Hepatocyte (in vitro differentiated cells): ENCODE measurements around the gene EID3. TPM values are rescaled to one million over a fixed set of nuclear protein-coding genes. Genes with fewer than 3 reads are reported as not detected.

Experiments used
- DNase-seq: peaks from one replicate; pipeline ENCODE4 v3.0.0-alpha.2; 2016; ENCODE audit warnings: low spot score
- H2AFZ ChIP-seq: fragments of 200-600 bp; sonication (generic); 2 replicates; pipeline ENCODE4 v1.6.0; 2016; ENCODE audit warnings: antibody characterized with exemption, mild to moderate bottlenecking
- H3K27ac ChIP-seq: fragments of 200-600 bp; sonication (generic); 2 replicates; pipeline ENCODE4 v1.5.1; 2016; ENCODE audit warnings: mild to moderate bottlenecking
- H3K27me3 ChIP-seq: fragments of 200-600 bp; sonication (generic); 2 replicates; pipeline ENCODE4 v1.6.1; 2016
- H3K36me3 ChIP-seq: fragments of 200-600 bp; sonication (generic); replicated peaks from 2 replicates; pipeline ENCODE4 v1.5.1; 2016; ENCODE audit warnings: low read depth; ENCODE audit not compliant: insufficient read depth
- H3K4me1 ChIP-seq: fragments of 200-600 bp; sonication (generic); 2 replicates; pipeline ENCODE4 v1.5.1; 2016; ENCODE audit warnings: mild to moderate bottlenecking, moderate library complexity; ENCODE audit not compliant: insufficient read depth
- H3K4me2 ChIP-seq: fragments of 200-600 bp; sonication (generic); 2 replicates; pipeline ENCODE4 v1.6.0; 2016
- H3K4me3 ChIP-seq: fragments of 200-600 bp; sonication (generic); 2 replicates; pipeline ENCODE4 v1.5.1; 2016; ENCODE audit warnings: mild to moderate bottlenecking
- H3K79me2 ChIP-seq: fragments of 200-600 bp; sonication (generic); 2 replicates; pipeline ENCODE4 v1.6.0; 2017; ENCODE audit warnings: mild to moderate bottlenecking
- H3K9me2 ChIP-seq: fragments of 200-600 bp; sonication (generic); replicated peaks from 2 replicates; pipeline ENCODE4 v1.6.0; 2017; ENCODE audit warnings: mild to moderate bottlenecking; ENCODE audit not compliant: insufficient read depth
- H3K9me3 ChIP-seq: fragments of 200-600 bp; sonication (generic); 2 replicates; pipeline ENCODE4 v1.5.1; 2016; ENCODE audit warnings: low read depth, mild to moderate bottlenecking
- H4K20me1 ChIP-seq: fragments of 200-600 bp; sonication (generic); 2 replicates; pipeline ENCODE4 v1.6.0; 2016; ENCODE audit warnings: mild to moderate bottlenecking; ENCODE audit not compliant: insufficient read depth, poor library complexity, severe bottlenecking
- CTCF ChIP-seq: fragments of 200-600 bp; sonication (generic); IDR thresholded peaks from 2 replicates; pipeline ENCODE4 v1.5.1; 2016; ENCODE audit warnings: antibody characterized with exemption, mild to moderate bottlenecking; ENCODE audit not compliant: poor library complexity
- EZH2 ChIP-seq: fragments of 200-600 bp; sonication (generic); IDR thresholded peaks from 2 replicates; pipeline ENCODE4 v1.6.1; 2016; ENCODE audit warnings: antibody characterized with exemption, mild to moderate bottlenecking, borderline replicate concordance
- EZH2phosphoT487 ChIP-seq: fragments of 200-600 bp; sonication (generic); IDR thresholded peaks from one replicate; pipeline ENCODE4 v1.6.1; 2018; ENCODE audit warnings: antibody characterized with exemption, mild to moderate bottlenecking, low read depth, moderate library complexity; ENCODE audit not compliant: unreplicated experiment, severe bottlenecking
- WGBS: methylation state at CpG from one replicate; pipeline ENCODE4 v1.1.6; 2016; ENCODE audit warnings: low lambda C conversion rate; ENCODE audit errors: missing lambda C conversion rate; 5-methylcytosine and 5-hydroxymethylcytosine counted together
- polyA plus RNA-seq: library from polyadenylated mRNA; unstranded; fragments of >200 nt; fragmentation: Nextera tagmentation; extraction: Ambion mirVana; gene quantifications from 2 replicates; pipeline ENCODE4 v1.2.1, GENCODE V29; 2016
- total RNA-seq: library from RNA; depleted of rRNA; stranded (reverse); fragments of >200 nt; gene quantifications from 2 replicates; pipeline ENCODE4 v1.2.3, GENCODE V29; 2014

EID3 gene
- total and polyA plus RNA-seq, 2 experiments from 2014 or later = 1.7 to 10.1 TPM

GRCh38 chr12:104334581-104334980, 31.0 kb downstream of the EID3 start:
- Histone ChIP-seq H3K79me2 (no peaks in the 10 kb centered on the region), H2AFZ (no peak overlapping the region), H3K4me3 (no peak overlapping the region), H4K20me1 (no peaks in the 10 kb centered on the region), H3K4me1 (no peaks in the 10 kb centered on the region), H3K9me3 (no peaks in the 10 kb centered on the region), H3K9me2 (no peaks in the 10 kb centered on the region), H3K27me3 (no peaks in the 10 kb centered on the region), H3K36me3 (no peaks in the 10 kb centered on the region), H3K27ac (no peak overlapping the region), H3K4me2 (no peak overlapping the region)
- TF ChIP-seq EZH2 (no peak), EZH2phosphoT487 (no peak), CTCF (no peak)
- no peak for DNase-seq
- whole genome bisulfite sequencing = 89% methylated on average over 8 of the region's 8 CpGs

DNA sequence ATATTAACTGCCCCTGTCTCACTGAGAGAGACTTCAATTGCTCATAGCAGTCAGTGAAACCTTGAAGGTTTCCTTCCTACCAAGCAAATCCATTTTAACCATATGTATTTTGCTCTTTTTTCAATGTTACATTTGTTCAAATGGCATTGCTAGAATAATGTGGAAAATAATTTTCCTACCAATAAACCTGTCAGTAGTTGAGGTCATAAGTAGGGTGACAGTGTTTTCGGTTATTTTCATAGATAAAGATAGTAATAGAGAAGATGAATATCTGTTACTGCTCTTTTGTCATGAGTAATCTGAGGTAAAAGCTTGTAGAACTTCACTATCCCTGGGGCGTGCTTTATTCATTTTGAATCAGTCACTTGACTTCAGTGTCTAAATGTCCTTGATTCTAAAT, 32.6 kb downstream of the EID3 start:
- no peaks in the 10 kb centered on the region for H3K36me3 ChIP-seq
- 92% methylated on average over 2 of the region's 2 CpGs for WGBS
- TF ChIP-seq EZH2phosphoT487 (no peak), CTCF (no peak), EZH2 (no peak)

GRCh38 chr12:104337030-104337558, 33.6 kb downstream of the EID3 start:
- Histone ChIP-seq H3K4me1 (no peaks in the 10 kb centered on the region), H3K4me3 (no peak overlapping the region), H3K9me3 (no peaks in the 10 kb centered on the region), H4K20me1 (no peaks in the 10 kb centered on the region), H3K4me2 (no peak overlapping the region), H3K27me3 (no peaks in the 10 kb centered on the region), H3K36me3 (no peaks in the 10 kb centered on the region), H3K27ac (no peak overlapping the region), H3K9me2 (no peaks in the 10 kb centered on the region), H2AFZ (no peak overlapping the region), H3K79me2 (no peaks in the 10 kb centered on the region)
- WGBS = 85% methylated on average over 7 of the region's 7 CpGs
- TF ChIP-seq EZH2 = no peak
- TF ChIP-seq CTCF = no peak
- TF ChIP-seq EZH2phosphoT487 = no peak
- no peak for DNase-seq

More for the DNA sequence above, 32.6 kb downstream of the EID3 start:
- no peak overlapping the region for H3K4me2 ChIP-seq
- DNase-seq = no peak
- no peak overlapping the region for H2AFZ ChIP-seq
- no peak overlapping the region for H3K4me3 ChIP-seq
- H3K9me2 ChIP-seq = no peaks in the 10 kb centered on the region
- H3K27me3 ChIP-seq = no peaks in the 10 kb centered on the region
- H3K4me1 ChIP-seq = no peaks in the 10 kb centered on the region
- H3K79me2 ChIP-seq = no peaks in the 10 kb centered on the region
- no peaks in the 10 kb centered on the region for H4K20me1 ChIP-seq
- no peaks in the 10 kb centered on the region for H3K9me3 ChIP-seq
- H3K27ac ChIP-seq = no peak overlapping the region
